Uterus (tissue), 2 donors: ENCODE measurements around the gene AMT.

Source experiments
- CTCF ChIP-seq, 4 experiments: fragments of 200-600 bp in 2 of 4; fragments of 450-650 bp in 2 of 4; sonication (generic) in 2 of 4; IDR thresholded peaks; one replicate each; pipeline ENCODE4 v1.5.1; 2016 to 2019; ENCODE audit warnings: antibody characterized with exemption in 4 of 4, mild to moderate bottlenecking in 2 of 4, moderate library complexity in 1 of 4
- POLR2A ChIP-seq, 2 donors: fragments of 450-650 bp; IDR thresholded peaks; one replicate each; pipeline ENCODE4 v1.6.1; 2016; ENCODE audit warnings: antibody characterized with exemption in 2 of 2, mild to moderate bottlenecking in 1 of 2, moderate library complexity in 1 of 2

GRCh38 chr3:49397470-49397869 lies 24.8 kb downstream of the AMT start:
- TF ChIP-seq CTCF (IDR thresholded peaks at IDR 0.05): no peak
- peak in 1 of 2 donors; percentile 13 for TF ChIP-seq POLR2A (IDR thresholded peaks at IDR 0.05)
